Stimulated activated CD8-positive, alpha-beta memory T cell treated with anti-CD3 and anti-CD28 coated beads, Interleukin-4, amount 100 ng/mL, for 4 hours (primary cell): ENCODE measurements around the gene EPHB1.

ENCODE experiments used
- DNase-seq, 2 donors: peaks; one replicate each; pipeline ENCODE4 v3.0.0-alpha.2; 2020; ENCODE audit warnings: low read depth in 2 of 2, low spot score in 1 of 2

EPHB1 gene

GRCh38 chr3:135235541-135235940 lies 440.5 kb downstream of the EPHB1 start:
- DNase-seq = no peak

GRCh38 chr3:135237371-135238143 lies 442.5 kb downstream of the EPHB1 start:
- no peak for DNase-seq

- no peak for DNase-seq
Observed at GRCh38 chr3:135238236-135238830, 443.3 kb downstream of the EPHB1 start.

GRCh38 chr3:135238871-135239614 lies 444.0 kb downstream of the EPHB1 start:
- DNase-seq = no peak

GRCh38 chr3:135239615-135239884 lies 444.5 kb downstream of the EPHB1 start:
- DNase-seq = no peak

GRCh38 chr3:135240426-135240825 lies 445.4 kb downstream of the EPHB1 start:
- no peak for DNase-seq

- DNase-seq = no peak
Observed at GRCh38 chr3:135242285-135242684, 447.2 kb downstream of the EPHB1 start.

GRCh38 chr3:135243616-135244015 lies 448.6 kb downstream of the EPHB1 start:
- no peak for DNase-seq

- no peak for DNase-seq
Observed at GRCh38 chr3:135246027-135246426, 451.0 kb downstream of the EPHB1 start.

- no peak for DNase-seq
Observed at GRCh38 chr3:135248213-135248612, 453.2 kb downstream of the EPHB1 start.

- DNase-seq = no peak
Observed at GRCh38 chr3:135249186-135249585, 454.1 kb downstream of the EPHB1 start.

- no peak for DNase-seq
Observed at GRCh38 chr3:135258916-135259315, 463.9 kb downstream of the EPHB1 start.

GRCh38 chr3:135260025-135260424 lies 465.0 kb downstream of the EPHB1 start:
- DNase-seq = no peak

GRCh38 chr3:135261214-135261775 lies 466.2 kb downstream of the EPHB1 start:
- no peak for DNase-seq

GRCh38 chr3:135261916-135262315 lies 466.9 kb downstream of the EPHB1 start:
- no peak for DNase-seq

GRCh38 chr3:135262441-135262840 lies 467.4 kb downstream of the EPHB1 start:
- DNase-seq = no peak

GRCh38 chr3:135263331-135263730 lies 468.3 kb downstream of the EPHB1 start:
- DNase-seq = no peak

GRCh38 chr3:135267487-135267886 lies 472.4 kb downstream of the EPHB1 start:
- DNase-seq = no peak

GRCh38 chr3:135268941-135269532 lies 474.0 kb downstream of the EPHB1 start:
- DNase-seq = no peak

- DNase-seq = no peak
Observed at GRCh38 chr3:135271177-135272025, 476.3 kb downstream of the EPHB1 start.
